OCI-LY7 (cell line): ENCODE data around the gene GDF2. TPM values are rescaled to one million over a fixed set of nuclear protein-coding genes. Genes with fewer than 3 reads are reported as not detected.

Experiments
- BruUV-seq: library from RNA; stranded (reverse); fragments of 400-500 nt; replicated peaks from 2 replicates; lab custom pipeline; 2021; lab: Mats Ljungman, UMichigan
- CTCF ChIA-PET: fragments of 300-600 bp; sonication (Branson Sonifier 250); formaldehyde crosslinking; loops from one replicate; lab custom pipeline; 2022; ENCODE audit warnings: antibody characterized with exemption; ENCODE audit not compliant: unreplicated experiment; lab: Charles Lee
- POLR2A ChIA-PET: fragments of 300-600 bp; sonication (Branson Sonifier 250); formaldehyde crosslinking; loops from one replicate; lab custom pipeline; 2022; ENCODE audit warnings: antibody characterized with exemption; lab: Charles Lee
- DNase-seq: peaks from one replicate; pipeline ENCODE4 v3.0.0-alpha.2; 2015; ENCODE audit warnings: low spot score
- H2AFZ ChIP-seq: fragments of 200-600 bp; sonication (generic), shearing (Covaris generic); 2 replicates; pipeline ENCODE4 v1.6.1; 2014; ENCODE audit warnings: mild to moderate bottlenecking, antibody characterized with exemption, low read length, moderate library complexity
- H3K27ac ChIP-seq: fragments of 200-600 bp; sonication (generic); 2 replicates; pipeline ENCODE4 v1.5.1; 2014; ENCODE audit warnings: mixed run types, low read depth, mild to moderate bottlenecking, moderate library complexity, low read length, inconsistent platforms; ENCODE audit not compliant: poor library complexity, severe bottlenecking
- H3K36me3 ChIP-seq: fragments of 200-600 bp; sonication (generic); 2 replicates; pipeline ENCODE4 v1.6.1; 2014; ENCODE audit warnings: mild to moderate bottlenecking, antibody characterized with exemption, low read length, moderate library complexity, mixed read lengths; ENCODE audit not compliant: insufficient read depth
- H3K4me1 ChIP-seq: fragments of 200-600 bp; sonication (generic); 2 replicates; pipeline ENCODE4 v1.5.1; 2014; ENCODE audit warnings: mild to moderate bottlenecking, low read length; ENCODE audit not compliant: insufficient read depth, poor library complexity, severe bottlenecking
- H3K4me2 ChIP-seq: fragments of 200-600 bp; sonication (generic); 2 replicates; pipeline ENCODE4 v1.6.1; 2014; ENCODE audit warnings: mild to moderate bottlenecking, low read length
- H3K4me3 ChIP-seq: fragments of 200-600 bp; sonication (generic); 2 replicates; pipeline ENCODE4 v1.5.1; 2014; ENCODE audit warnings: mild to moderate bottlenecking, low read depth, low read length; ENCODE audit not compliant: poor library complexity, severe bottlenecking
- H3K79me2 ChIP-seq: fragments of 200-600 bp; sonication (generic); 2 replicates; pipeline ENCODE4 v1.6.1; 2016; ENCODE audit warnings: low read depth, mild to moderate bottlenecking, low read length, moderate library complexity, mixed read lengths; ENCODE audit not compliant: insufficient read depth
- H3K9me2 ChIP-seq: fragments of 200-600 bp; sonication (generic); 2 replicates; pipeline ENCODE4 v1.6.1; 2016; ENCODE audit warnings: mild to moderate bottlenecking, low read length, mixed read lengths; ENCODE audit not compliant: insufficient read depth
- H3K9me3 ChIP-seq: fragments of 200-600 bp; sonication (generic); 2 replicates; pipeline ENCODE4 v1.6.1; 2014; ENCODE audit warnings: mild to moderate bottlenecking, mixed run types, low read length, mixed read lengths
- H4K20me1 ChIP-seq: fragments of 200-600 bp; sonication (generic); 2 replicates; pipeline ENCODE4 v1.6.1; 2014; ENCODE audit warnings: mild to moderate bottlenecking, antibody characterized with exemption, low read length, moderate library complexity, mixed read lengths; ENCODE audit not compliant: insufficient read depth
- EZH2phosphoT487 ChIP-seq: fragments of 200-600 bp; sonication (generic); IDR thresholded peaks from 2 replicates; pipeline ENCODE4 v1.6.1; 2018; ENCODE audit warnings: low read depth, borderline replicate concordance, mild to moderate bottlenecking, mixed run types, antibody characterized with exemption, low read length, moderate library complexity, mixed read lengths
- intact Hi-C: fragments of 100-400 bp; cut with micrococcal nuclease; formaldehyde crosslinking; loops from one replicate; pipeline ENCODE4 v1.10.0; 2022; ENCODE audit not compliant: unreplicated experiment
- total RNA-seq, 2 experiments: library from RNA; depleted of rRNA in 1 of 2; stranded (reverse); fragments of >200 nt in 1 of 2; shearing (Covaris generic) in 1 of 2; gene quantifications; 2 replicates each; pipeline ENCODE4 v1.2.3, GENCODE V29; 2014 to 2022
- TF ChIP-seq, protein P1 (sequence below): fragments of 200-600 bp; sonication (generic); conservative IDR thresholded peaks from 2 replicates; pipeline ENCODE4 v1.5.1; 2014; ENCODE audit warnings: mild to moderate bottlenecking, antibody characterized with exemption, low read length, moderate library complexity, mixed read lengths

The GDF2 gene
- total RNA-seq, 2 experiments from 2014 or later = not detected

DNA sequence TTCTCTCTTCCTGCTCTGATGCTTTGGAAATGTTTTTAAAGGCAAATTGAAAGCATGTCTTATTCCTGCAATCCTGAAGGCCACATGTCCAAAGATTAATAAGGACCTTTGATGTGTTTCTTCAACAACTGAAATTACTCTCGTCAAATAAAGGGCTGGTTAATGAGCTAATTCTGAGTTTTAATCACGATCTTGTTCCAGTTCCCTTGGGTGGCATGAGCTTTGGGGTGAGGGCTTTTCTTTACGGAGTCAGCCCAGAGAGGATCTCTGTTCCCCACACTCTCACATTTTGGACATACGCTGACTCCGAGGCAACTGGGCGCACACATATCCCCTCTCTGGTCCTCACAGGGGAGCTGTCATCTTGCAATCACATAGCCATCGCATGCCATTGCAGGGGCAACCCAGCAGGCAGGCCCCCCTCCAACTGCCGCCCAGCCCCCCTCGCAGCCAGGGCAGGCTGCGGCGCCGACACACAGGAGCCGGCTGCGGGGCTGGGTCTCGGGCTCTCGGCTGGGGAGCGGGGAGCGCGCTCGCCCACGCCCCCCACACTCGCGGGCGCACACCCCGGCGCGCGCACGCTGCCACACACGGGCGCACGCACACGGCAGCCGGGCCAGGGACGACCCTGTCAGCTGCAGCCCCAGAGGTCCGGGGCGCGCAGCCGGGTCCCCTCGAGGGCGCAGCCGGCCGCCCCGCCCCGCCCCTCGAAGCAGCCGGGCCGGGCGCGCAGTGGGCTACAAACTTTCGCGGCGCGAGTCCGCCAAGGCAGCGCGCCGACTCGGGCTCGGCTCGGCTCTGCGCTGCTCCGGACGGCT, 22.4 kb upstream of the GDF2 start, which contains the start of gene GDF10:
GDF10 (plus strand) TSS at position 587 of the 818 bp plus-strand sequence. CDS start 455 bp downstream, outside the sequence.
- Histone ChIP-seq H3K4me2 (no peak within 1 kb of the TSS), H3K9me3 (no peaks in the 10 kb centered on the region), H4K20me1 (no peaks in the 10 kb centered on the region), H2AFZ (no peak within 1 kb of the TSS), H3K36me3 (no peaks in the 10 kb centered on the region), H3K4me3 (no peak within 1 kb of the TSS), H3K9me2 (no peaks in the 10 kb centered on the region), H3K4me1 (no peaks in the 10 kb centered on the region), H3K79me2 (no peaks in the 10 kb centered on the region), H3K27ac (no peak within 1 kb of the TSS)
- ChIA-PET CTCF (no interaction called here), POLR2A (no interaction called here)
- BruUV-seq = no TSS peak
- TF ChIP-seq, protein P1, sequence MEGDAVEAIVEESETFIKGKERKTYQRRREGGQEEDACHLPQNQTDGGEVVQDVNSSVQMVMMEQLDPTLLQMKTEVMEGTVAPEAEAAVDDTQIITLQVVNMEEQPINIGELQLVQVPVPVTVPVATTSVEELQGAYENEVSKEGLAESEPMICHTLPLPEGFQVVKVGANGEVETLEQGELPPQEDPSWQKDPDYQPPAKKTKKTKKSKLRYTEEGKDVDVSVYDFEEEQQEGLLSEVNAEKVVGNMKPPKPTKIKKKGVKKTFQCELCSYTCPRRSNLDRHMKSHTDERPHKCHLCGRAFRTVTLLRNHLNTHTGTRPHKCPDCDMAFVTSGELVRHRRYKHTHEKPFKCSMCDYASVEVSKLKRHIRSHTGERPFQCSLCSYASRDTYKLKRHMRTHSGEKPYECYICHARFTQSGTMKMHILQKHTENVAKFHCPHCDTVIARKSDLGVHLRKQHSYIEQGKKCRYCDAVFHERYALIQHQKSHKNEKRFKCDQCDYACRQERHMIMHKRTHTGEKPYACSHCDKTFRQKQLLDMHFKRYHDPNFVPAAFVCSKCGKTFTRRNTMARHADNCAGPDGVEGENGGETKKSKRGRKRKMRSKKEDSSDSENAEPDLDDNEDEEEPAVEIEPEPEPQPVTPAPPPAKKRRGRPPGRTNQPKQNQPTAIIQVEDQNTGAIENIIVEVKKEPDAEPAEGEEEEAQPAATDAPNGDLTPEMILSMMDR = no peak
- TF ChIP-seq EZH2phosphoT487 = no peak
- intact Hi-C loops = no loop called here
- DNase-seq = no peak

DNA sequence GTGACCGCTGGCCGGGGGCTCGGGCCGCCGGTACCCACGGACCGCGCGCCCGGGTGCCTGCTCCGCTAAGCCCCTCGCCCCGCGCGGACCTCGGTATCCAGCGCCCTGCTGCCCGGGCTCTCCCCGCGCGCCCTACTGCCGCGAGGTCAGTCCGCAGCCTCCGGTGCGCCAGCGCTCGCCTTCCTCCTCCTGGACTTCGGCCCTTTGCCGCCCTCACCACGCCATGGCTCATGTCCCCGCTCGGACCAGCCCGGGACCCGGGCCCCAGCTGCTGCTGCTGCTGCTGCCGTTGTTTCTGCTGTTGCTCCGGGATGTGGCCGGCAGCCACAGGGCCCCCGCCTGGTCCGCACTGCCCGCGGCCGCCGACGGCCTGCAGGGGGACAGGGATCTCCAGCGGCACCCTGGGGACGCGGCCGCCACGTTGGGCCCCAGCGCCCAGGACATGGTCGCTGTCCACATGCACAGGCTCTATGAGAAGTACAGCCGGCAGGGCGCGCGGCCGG, 21.8 kb upstream of the GDF2 start:
- Histone ChIP-seq H3K4me2 (no peak overlapping the region), H3K79me2 (no peaks in the 10 kb centered on the region), H3K36me3 (no peaks in the 10 kb centered on the region), H4K20me1 (no peaks in the 10 kb centered on the region), H2AFZ (no peak overlapping the region), H3K4me3 (no peak overlapping the region), H3K27ac (no peak overlapping the region), H3K4me1 (no peaks in the 10 kb centered on the region), H3K9me2 (no peaks in the 10 kb centered on the region), H3K9me3 (no peaks in the 10 kb centered on the region)
- DNase-seq = no peak
- TF ChIP-seq, protein P1 = no peak
- no peak for TF ChIP-seq EZH2phosphoT487
- intact Hi-C loops = no loop called here
- POLR2A ChIA-PET = no interaction called here
- no TSS peak for BruUV-seq
- CTCF ChIA-PET = no interaction called here

GRCh38 chr10:47301833-47302232, 20.4 kb upstream of the GDF2 start:
- H3K9me3 ChIP-seq = no peaks in the 10 kb centered on the region
- H3K4me1 ChIP-seq = no peaks in the 10 kb centered on the region
- H3K79me2 ChIP-seq = no peaks in the 10 kb centered on the region
- no peak overlapping the region for H3K27ac ChIP-seq
- ChIA-PET CTCF (no interaction called here), POLR2A (no interaction called here)
- no peaks in the 10 kb centered on the region for H4K20me1 ChIP-seq
- DNase-seq = no peak
- H3K4me3 ChIP-seq = no peak overlapping the region
- no peaks in the 10 kb centered on the region for H3K9me2 ChIP-seq
- no TSS peak for BruUV-seq
- H3K4me2 ChIP-seq = no peak overlapping the region
- no peaks in the 10 kb centered on the region for H3K36me3 ChIP-seq
- H2AFZ ChIP-seq = no peak overlapping the region
- intact Hi-C loops = no loop called here
- no peak for TF ChIP-seq EZH2phosphoT487
- TF ChIP-seq, protein P1 = no peak
